CD4-positive, alpha-beta T cell treated with Interleukin-2 at 100 ng/mL for 4 hours (primary cell): ENCODE measurements around the gene ARG2.

Experiments used
- DNase-seq: peaks from one replicate; pipeline ENCODE4 v3.0.0-alpha.2; 2020; ENCODE audit warnings: low spot score

Gene ARG2

DNA sequence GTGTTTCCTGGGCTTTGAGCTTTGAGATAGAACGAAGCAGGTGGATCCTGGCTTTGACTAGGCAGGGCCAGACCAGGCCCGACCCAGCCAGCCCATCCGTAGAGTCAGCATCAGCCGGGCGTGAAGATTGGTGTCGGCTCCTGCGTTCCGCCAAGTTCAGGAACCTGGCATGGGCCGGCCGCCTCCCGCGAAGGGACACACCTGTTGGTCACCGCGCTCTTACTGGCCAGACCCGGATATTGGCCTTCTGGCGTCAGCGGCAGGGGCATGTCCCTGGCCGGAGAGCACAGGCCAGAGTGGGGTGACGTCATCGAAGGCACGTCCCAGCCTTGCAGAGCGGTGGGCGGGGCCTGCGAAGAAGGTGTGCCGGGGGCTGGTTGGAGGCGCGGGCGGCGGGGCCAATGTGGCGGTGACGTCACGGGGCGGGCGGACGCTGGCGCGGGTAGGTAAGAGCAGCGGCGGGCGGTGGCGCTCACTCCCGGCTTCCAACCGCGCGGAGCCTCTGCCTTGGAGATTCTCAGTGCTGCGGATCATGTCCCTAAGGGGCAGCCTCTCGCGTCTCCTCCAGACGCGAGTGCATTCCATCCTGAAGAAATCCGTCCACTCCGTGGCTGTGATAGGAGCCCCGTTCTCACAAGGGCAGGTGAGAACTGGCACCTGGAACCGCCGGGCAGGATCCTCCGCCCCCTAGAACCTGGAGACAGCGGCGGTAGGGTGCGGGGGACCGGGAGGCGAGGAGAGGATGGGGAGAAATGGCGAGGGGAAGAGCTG lies at the start of gene ARG2:
TSS of gene ARG2 (plus strand) at position 475 of the 771 bp plus-strand sequence. CDS start at position 533, 58 bp downstream.
- peak; percentile 95 for DNase-seq

- no peak for DNase-seq
Observed at GRCh38 chr14:67570453-67570852, 49.3 kb upstream of the ARG2 start.

DNA sequence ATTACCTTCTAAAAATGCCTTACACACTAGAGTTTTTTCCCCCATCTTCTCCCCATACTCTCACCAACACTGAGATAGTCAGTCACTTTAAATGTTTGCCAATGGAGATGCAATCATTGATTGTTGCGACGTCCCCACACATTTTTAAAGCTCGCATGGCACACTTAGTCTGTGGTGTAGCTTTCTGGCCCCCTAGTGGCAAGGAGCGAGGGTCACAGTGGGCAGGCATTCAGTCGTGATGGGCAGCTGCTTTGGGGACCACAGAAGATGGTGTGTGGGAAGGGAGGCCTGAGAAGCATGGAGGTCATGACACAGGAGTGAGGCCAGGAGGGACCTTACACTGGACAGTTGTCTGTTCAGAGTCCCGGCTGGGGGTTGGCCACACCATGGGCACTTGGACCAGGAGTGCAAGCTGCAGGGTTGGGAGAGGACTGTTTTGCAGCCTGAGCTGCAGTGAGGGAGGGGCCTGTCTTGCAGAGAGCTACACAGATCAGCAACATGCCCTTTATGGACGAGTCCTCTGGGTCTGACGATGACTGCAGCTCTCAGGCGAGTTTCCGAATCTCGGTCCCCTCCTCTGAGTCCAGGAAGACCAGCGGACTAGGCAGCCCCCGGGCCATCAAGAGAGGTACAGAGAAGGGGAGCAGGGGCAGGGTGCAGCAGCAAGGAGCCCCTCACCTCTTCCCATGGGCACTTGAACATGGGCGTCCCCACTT lies 48.3 kb upstream of the ARG2 start:
- DNase-seq: peak; percentile 74

DNA sequence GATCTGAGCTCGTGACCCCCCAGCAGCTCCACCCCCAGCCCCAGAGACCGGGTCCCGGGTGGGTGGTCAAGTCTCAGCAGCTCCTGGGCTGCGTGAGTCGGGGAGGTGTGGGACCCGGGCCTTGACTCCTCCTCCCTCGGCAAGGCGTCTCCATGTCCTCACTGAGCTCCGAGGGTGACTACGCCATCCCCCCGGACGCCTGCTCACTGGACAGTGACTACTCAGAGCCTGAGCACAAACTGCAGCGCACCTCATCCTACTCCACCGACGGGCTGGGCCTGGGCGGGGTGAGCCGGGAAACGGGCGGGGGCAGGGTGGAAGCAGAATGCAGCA lies 47.8 kb upstream of the ARG2 start:
- no peak for DNase-seq

DNA sequence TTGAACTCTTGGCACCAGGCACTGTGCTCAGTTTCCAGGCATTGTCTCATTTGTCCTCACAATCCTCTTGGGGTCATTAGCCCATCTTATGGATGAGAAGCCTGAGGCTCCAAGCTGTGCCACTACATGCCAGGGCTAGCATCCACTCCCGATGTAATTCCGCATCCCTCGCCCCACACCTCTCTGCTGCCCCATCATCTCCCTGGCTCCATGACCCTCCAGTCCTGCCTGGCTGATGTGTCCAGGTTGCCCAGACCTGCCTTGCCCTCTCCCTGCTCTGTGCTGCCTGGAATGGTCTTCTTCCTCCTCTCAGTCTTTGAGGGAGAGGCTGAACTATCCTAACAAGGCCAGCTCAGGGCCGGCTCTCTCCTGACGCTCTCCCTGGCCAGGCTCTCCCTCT lies 47.1 kb upstream of the ARG2 start:
- no peak for DNase-seq

GRCh38 chr14:67573228-67574010 lies 46.3 kb upstream of the ARG2 start:
- no peak for DNase-seq

GRCh38 chr14:67574156-67574555 lies 45.6 kb upstream of the ARG2 start:
- DNase-seq: no peak

GRCh38 chr14:67574806-67575205 lies 44.9 kb upstream of the ARG2 start:
- no peak for DNase-seq

DNA sequence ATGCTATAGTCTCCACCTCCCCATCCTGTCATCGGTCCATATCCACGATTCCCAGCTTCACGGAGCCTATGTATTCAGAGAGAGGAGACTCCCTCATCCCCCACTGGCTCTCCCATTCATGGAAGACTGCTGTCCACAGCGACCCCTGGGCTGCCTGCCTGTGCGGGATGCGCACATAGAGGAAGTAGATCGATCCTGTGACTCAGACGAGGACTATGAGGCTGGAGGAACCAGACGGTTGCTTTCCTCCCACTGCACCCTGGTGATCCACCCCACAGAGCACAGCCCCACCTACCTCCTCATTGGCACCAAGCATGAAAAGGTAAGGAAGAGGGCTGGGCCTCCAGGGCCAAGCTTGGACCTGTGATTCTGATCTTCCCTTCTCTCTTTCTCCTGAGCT lies 44.0 kb upstream of the ARG2 start:
- no peak for DNase-seq

GRCh38 chr14:67576216-67576955 lies 43.3 kb upstream of the ARG2 start:
- no peak for DNase-seq

DNA sequence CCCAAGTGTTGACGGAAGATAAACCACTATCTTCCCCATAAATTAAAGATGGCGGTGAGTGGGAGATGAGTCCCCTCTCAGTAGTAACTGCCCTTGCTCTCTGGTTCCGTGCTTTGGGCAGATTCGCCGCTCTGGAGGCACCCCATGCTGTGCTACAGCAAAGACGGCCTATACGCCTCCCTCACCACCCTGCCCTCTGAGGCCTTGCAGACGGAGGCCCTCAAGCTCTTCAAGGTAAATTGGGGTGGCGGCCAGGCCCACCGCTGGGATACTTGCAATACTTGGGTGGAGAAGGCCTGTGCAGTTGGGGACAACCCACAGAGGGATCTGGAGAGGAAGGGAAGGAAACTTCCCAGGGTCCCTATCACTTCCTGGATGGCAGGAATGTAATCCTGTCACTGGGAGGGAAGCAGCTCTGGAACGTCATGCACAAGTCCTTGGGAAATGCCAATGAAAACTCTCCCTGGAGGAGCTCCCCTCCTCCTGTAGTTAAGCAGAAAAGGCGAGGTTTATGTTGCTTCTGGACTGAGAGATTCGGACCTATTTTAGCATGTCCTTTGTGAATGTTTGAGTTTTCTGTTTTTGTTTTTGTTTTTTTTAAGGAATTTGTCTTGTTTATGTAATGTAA lies 42.4 kb upstream of the ARG2 start:
- DNase-seq: no peak

GRCh38 chr14:67577909-67578749 lies 41.6 kb upstream of the ARG2 start:
- no peak for DNase-seq

DNA sequence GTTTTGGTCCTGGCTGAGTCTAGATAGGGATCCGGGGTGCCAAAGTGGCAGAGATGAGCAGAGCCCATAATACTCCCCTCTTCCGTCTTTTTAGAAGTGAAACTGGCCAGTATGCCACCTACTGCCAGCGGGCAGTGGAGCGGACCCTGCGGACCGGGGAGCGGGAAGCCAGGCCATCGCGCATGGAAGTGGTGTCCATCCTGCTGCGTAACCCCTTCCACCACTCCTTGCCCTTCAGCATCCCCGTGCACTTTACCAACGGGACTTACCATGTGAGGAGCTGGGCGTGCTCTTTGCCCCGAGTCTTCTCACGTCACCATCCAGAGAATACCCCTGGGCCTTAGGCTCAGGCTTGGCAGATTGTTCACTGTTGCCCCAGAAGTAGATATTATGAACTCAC lies 40.7 kb upstream of the ARG2 start:
- DNase-seq: no peak

DNA sequence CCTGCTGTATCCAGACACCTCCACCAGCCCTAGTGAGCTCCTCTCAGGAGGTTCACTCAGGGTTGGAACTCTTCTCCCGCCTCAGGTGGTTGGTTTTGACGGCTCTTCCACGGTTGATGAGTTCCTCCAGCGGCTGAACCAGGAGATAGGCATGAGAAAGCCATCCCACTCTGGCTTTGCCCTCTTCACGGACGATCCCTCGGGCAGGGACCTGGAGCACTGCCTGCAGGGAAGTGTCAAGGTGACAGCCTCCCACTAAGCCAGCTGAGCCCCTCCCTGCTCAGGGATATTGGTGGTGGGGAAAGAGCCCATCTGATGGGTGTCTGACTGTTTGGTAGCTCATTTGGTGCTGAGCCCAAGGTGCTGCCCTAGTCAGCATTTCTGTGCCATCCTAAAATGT lies 40.1 kb upstream of the ARG2 start:
- DNase-seq: no peak

DNA sequence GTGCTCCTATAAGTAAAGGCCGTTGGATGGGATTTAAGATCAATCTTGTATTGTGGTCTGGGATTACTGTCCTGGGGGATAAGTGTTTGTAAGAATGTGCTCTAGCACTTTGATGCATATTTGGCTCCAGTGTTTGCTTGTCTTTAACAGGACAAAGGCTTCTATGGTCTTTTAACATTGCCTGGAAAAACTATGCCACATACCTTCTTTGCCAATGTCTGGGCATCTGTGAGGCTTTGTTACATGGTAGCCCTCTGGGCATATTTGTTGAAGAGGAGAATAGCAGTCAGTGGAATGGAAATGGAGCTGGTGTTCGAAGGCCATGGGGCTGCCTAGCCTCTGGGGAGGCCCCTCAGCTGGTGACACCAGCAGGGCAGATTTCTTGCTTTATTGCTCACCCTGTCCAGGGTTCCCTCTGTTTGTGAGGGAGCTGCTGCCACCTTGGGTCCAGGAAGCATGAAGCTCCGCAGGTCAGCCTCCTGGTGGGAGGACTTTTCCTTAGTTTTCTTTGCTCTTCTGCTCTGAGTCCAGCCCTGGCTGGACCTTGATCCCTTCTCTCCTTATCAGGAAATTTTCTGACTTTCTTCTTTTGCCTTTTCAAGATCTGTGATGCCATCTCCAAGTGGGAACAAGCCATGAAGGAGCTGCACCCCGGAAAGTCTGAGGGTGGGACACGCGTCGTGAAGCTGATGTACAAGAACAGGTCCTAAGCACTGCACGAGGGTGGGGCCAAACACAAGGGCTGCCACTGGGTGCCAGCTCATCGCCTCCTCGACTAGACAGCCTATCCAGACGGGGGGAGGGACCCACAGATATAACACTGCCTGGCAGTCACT lies 39.2 kb upstream of the ARG2 start:
- no peak for DNase-seq

- no peak for DNase-seq
Observed at GRCh38 chr14:67581643-67582042, 38.1 kb upstream of the ARG2 start.

GRCh38 chr14:67582061-67582460 lies 37.7 kb upstream of the ARG2 start:
- DNase-seq: no peak

DNA sequence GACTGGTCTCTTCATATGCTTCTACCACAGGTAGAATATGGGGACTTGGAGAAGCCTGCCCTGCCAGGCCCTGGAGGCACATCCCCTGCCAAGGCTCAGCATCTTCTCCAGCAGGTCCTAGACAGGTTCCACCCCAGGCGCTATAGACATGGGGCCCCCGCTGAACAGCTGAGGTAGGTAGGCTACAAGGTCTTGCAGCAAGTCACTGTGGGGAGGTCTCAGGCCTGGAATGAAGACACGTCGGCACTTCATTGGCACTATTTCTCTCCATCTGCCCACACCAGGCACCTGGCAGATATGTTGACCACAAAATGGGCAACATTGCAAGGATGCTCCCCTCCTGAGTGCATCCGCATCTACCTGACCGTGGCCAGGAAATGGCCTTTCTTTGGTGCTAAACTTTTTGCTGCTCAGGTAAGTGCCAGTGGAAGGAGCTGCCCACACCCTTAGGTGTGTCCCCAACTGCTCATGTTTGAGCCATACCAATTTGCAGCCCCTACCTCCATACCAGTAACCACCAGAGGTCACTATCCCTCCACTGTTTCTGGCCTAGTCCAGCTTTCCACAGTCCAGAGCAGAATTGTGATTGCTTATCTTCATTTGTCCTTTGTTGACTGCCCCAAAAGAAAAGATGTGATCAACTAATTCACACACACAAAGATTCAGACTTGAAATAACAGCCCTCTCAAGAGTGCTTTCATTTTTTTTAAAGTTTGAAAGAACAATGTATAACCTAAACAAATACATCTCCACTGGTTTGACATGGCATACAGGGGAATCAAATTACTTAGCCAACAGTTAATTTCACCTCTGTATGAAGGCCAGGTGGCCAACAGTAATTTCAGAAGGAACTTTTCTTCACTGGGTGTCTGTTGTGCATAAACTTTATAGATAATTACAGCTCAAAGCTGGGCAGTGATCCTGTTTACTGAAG lies 35.7 kb upstream of the ARG2 start:
- peak; percentile 45 for DNase-seq

DNA sequence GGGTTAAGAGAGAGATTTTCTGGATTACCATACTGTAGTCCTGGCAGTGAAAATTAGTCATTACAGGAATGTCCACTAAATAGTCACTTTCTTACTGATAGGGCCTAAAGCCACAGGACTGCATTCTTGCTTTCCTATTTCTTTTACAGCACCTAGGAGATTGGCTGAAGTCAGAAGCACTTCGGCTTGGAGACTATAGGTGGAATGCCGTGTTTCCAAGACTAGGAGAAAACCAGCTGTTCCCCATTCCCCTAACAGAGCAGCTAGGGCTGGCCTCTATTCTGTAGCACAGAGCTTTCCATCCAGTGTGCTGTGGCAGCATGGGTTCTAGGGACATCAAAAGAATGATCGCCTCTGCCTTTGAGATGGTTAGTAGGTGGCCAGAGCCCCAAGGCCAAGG lies 34.7 kb upstream of the ARG2 start:
- no peak for DNase-seq
